GM18499 (cell line): ENCODE data around the gene KMT5B.

Source experiments
- ATAC-seq: cut with Tn5 transposase; IDR thresholded peaks from one replicate; pipeline ENCODE4 v1.9.1; 2021; ENCODE audit warnings: moderate number of reproducible peaks; ENCODE audit not compliant: insufficient read depth, unreplicated experiment

The KMT5B gene

DNA sequence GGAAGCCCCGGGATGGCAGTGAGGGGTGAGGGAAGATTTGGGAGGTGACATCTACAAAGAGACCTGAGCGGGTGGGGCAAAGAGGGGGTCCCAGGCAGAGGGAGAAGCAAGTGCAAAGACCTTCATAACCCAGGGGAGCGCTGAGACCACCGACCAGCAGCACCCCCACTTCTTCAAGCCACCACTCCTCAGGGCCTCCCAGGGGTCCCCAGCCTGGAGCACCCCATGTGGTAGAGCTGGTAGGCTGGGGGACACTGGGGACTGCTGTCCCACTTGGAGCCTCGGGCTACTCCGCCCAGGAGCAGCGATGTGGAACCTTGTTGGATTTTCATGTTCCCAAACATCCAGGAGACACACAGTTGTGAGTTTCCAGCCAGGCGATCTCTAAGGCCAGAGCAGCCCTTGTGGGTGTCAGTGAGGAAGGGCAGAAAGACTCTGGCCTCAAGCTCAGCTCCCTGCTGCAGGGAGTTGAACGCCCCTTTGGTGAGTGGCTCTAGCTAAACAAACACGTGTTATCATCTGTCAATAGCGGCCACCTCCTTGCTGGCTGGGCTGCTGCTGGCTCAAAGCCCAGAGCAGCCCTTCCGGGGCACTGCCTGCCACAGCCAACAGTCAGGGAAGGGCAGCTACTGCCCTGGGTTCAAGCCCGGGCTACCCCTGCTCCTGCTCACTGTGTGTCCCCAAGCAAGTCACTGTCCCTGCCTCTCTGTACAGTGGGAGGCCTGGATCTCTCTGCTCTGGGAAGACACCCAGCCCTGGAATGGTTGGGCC is 66.2 kb downstream of the KMT5B start:
- no peak for ATAC-seq

DNA sequence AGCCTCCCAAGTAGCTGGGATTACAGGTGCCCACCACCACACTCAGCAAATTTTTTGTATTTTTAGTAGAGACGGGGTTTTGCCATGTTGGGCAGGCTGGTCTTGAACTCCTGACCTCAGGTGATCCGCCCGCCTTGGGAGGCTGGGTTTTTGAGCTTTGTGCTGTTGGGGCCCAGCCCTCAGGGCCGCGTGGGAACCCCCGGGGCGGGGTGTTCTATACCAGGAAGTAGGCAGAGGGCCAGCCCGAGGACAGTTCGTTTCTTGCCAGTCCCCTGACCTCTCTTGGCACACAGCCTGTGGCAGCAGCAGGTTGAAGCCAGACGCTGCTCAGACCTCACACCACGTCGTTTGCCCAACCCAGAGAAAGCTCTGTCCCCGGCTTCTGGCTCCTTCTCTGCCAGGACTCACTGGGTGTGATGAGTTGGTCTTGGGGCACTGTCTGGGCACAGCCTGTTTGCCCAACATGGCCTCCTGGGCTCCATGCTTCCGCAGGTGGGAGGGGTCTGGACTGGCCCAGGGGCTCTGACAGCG is 67.0 kb downstream of the KMT5B start:
- ATAC-seq, result no peak

DNA sequence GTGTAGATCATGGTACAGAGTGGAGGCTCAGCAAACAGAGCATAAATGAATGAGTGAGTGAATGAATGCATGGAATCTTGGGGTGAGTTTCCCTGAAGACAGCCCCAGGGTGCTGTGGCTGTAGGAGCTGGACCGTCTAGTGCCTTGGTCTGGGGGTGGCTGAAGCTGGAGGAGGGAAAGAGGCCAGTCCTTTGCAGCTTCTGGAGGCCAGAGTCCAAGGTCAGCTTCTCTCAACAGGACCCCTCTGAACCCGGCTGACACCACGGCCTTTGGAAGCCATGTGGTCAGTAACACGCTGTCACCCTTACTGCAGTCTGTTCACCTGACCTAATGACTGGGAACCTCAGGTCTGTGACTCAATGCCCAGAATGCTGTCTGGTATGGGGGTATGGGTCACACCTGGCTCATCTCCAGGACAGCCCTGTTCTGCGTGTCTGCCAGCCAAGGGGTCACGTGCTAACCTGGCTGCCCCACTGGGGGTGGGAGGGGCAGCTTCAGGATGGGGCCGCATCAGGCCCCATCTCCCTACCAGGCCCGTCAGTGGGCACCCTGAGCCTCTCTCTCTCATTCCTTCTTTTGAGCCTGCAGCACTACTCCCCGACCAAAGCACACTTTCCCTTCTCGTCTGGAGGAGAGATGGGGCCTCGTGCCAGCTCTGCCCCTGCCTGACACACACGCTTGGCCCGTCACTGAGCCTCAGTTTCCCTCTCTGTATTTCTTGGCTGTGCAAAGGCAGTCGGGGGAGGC is 67.8 kb downstream of the KMT5B start:
- ATAC-seq, result no peak

DNA sequence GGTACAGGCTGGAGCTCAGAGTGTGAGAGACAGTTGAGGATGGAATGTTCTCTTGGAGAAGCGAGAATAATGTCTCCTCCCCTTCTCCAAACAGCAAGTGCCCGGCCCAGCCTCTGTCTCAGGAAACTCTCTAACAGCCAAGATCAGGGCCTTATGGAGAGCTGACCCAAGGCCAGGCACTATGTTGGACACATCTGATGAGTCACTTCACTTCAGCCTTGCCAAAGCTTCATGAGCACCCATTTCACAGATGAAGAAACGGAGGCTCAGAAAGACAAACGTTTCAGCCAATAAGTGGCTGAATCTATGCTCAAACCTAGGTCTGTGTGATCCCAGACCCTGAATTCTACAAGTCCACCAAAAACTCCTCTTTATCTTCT is 69.8 kb downstream of the KMT5B start:
- ATAC-seq, result no peak

DNA sequence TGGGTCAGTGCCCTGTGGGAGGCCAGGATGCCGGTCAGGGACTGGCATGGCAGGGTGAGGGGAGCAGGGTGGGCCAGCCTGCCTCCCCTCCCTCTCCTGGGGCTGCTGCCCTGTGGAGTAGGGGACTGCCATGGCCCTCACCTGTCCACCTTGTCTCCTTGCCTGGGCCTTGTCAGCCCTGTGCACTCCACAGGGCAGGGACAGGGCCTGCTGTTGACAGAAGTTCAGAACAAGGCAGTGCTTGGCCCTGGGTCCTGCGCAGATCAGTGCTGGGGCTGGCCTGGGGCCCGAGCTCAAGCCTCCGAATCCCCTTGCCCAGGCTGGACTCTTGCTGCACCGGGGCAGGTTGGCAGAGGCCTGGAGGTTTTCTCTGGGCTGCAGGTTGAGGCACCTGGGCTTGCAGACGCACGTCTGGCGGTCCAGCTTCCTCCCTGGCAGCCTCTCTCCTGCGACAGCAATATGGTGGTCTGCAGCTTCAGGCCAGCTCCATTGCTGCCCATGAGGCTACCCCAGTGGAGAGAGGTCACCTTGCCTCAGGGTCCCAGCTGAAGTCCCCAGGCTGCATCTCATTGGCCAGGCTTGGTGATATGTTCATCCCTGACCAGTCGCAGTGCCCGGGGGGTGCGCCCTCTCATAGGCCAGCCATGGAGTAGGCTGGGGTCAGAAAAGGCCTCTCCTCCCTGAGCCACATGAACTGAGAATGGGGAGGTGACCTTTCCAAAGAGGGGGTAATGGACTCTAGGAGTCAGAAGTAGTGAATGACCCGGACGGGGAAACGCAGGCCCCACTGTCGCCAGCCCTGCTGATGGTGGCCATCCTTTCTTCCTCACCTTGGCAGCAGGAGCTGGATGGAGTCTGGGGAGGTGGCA is 70.4 kb downstream of the KMT5B start:
- no peak for ATAC-seq

DNA sequence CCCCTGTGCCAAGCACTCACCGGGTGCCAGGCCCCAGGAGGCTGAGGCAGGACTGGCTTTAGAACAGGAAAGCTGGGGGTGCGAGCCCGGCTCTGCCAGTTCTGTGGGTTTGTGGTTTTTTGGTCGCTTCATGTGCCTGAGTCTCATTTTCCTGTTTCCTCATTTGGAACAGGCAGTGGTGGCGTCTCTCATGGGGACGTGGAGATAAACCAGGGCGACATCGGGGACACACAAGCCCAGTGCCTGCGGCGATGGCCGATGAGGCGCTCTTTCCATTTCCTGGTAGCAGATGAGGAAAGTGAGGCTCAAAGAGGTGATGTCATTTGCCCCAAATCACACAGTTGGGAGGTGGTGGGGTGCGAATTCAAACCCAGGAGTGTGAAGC is 71.1 kb downstream of the KMT5B start:
- ATAC-seq, result no peak

DNA sequence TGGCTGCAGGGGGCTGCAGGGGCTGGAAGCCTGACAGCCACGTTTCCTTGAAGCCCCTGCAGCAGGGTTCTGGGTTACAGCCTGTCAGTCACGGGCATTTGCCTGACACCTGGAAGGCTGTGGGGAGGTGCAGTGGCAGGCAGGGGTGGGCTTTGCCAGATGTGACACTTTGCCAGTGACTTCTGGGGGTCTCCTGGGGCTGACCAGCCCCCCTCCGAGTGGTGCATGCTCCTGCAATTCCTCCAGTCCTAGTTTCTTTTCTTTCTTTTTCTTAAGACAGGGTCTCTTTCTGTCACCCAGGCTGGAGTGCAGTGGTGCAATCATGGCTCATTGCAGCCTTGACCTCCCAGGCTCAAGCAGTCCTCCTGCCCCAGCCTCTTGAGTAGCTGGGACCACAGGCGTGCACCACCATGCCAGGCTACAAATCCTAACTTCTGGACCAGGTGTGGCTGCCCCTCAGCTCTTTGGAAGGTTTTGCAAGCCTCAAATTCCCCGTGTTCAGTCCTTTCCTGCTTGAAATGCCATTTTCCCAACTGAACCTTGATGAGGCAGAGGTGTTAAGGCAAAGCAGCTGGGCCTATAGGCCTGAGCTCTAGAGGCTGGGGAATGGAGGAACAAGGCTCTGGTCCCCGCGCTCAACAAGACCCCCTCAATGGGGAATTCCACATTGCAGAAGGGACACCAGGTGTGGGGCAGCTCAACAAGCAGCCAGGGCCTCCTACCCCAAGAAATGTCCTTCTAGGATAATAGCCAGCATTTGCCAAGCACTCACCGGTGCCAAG is 71.7 kb downstream of the KMT5B start:
- ATAC-seq, result no peak

DNA sequence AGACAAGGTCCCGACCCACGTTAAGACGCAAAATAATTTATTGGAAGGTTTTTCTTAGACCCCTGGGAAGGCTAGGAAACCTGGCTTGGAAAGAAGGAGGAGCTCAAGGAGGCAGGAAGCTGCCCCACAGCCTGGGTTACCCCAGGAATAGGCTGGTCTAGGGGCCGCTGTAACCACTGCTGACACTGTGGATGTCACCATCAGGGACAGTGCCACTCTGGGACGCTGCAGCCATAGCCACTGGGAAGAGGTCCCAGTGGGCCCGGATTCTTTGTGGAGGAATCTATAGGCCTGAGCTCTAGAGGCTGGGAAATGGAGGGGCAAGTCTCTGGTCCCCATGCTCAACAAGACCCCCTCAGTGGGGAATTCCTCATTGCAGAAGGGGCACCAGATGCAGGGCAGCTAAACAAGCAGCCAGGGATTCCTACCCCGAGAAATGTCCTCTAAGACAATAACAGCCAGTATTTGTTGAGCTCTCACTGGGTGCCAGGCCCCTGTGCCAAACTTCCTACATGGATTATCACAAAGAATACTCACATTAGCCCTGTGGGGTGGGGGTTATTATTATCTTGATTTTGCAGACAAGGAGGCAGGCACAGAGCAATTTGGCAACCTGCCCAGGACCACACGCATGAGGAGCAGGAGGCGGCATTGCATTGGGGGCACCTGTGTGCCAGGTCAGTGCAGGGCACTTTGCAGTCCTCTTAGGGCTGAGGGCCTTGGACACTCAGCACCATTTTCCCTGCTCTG is 72.4 kb downstream of the KMT5B start:
- ATAC-seq, result no peak

DNA sequence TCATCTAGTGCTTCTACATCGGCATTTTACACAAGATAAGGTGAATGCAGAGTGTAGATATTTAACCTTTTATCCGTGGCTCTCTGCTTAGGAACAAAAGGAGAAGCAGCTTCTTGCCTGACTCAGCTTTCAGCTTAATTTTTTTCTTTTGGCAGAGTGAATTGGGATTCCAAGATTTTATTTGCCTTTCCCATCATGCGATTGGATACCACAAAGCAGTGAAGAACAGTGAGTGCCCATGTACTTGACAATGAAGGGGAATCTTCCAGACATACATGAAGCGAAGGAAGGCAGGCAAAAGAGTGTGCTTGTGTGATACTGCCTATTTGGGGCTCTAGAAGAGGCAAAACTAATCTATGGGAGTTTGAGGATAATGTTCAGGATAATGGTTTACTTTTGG is 74.9 kb downstream of the KMT5B start:
- ATAC-seq, result no peak

DNA sequence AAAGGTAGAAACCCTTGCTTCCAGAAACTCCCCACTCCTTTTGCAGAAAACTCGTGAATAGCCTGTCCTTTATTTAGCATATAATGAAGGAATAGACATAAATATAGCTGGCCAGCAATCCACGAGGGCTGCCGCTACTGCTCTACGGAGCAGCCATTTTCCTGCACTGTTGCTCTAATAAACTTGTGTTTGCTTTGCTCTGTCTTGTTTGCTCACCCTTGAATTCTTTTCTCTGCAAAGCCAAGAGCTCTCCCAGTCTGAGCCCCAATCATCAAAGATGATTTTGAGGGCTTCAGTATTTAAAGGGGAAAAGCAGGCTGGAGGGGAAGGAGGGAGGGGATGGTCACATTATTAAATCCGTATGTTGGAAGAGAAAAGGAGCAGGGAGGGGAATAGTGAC is 75.3 kb downstream of the KMT5B start:
- ATAC-seq, result no peak

DNA sequence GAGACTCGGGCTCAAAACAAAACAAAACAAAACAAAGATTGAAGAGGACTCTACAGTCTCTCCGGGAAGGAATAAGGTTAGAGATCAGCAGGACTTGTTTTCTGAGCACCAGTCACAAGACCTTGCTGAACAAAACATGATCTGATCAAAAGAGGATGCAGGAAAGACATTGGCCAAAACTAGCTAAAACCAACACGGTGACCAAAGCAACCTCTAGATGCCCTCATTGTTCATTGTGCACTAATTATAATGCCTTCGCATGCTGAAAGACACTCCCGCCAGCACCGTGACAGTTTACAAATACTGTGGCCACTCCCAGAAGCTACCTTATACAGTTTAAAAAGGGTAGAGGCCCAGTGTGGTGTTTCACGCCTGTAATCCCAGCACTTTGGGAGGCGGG is 76.2 kb downstream of the KMT5B start:
- ATAC-seq, result no peak

DNA sequence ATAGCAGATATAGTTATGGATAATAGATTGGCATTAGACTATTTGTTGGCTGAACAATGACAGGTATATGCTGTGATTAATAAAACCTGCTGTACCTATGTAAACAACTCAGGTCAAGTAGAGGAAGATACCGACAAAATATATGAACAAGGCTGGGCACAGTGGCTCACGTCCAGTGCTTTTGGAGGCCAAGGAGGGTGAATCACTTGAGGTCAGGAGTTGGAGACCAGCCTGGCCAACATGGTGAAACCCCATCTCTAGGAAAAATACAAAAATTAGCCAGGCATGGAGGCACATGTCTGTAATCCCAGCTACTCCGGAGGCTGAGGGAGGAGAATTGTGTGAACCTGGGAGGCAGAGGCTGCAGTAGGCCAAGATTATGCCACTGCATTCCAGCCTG is 77.9 kb downstream of the KMT5B start:
- ATAC-seq, result no peak

DNA sequence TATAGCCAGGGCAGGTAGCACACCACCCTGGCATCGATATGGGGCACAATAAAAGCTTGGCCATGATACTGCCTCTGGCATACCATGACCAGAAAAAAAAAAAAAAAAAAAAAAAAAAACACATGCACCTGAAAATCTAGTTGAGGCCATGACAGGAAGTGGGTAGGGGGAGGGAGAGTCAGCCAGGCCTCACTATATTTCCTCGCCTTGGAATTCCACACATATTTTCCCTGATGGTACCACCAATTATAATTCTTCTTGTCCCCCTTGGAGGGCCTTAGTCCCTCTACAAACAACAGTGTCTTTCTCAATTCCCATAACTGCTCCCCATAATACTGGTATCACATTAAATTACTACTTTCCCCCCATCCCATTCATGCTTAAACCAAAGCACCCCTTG is 79.3 kb downstream of the KMT5B start:
- ATAC-seq, result no peak

DNA sequence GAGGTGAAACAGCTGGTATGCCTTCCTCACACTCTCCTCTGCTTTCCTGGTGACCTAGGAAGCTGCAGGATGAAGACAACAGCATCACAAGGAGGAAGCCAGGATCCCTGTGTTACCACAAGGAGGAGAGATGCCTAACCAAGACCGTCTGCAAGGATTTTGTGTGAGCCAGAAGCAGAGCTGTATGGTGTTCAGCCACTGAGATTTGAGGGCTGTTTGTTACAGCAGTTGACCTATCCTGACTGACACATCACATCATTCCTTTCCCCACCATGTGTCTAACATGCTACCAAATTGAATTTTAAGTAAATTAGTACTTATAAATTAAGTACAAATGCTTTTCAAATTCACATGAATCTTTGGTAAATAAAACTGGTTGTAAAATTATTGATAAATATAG is 83.0 kb downstream of the KMT5B start:
- ATAC-seq, result no peak

DNA sequence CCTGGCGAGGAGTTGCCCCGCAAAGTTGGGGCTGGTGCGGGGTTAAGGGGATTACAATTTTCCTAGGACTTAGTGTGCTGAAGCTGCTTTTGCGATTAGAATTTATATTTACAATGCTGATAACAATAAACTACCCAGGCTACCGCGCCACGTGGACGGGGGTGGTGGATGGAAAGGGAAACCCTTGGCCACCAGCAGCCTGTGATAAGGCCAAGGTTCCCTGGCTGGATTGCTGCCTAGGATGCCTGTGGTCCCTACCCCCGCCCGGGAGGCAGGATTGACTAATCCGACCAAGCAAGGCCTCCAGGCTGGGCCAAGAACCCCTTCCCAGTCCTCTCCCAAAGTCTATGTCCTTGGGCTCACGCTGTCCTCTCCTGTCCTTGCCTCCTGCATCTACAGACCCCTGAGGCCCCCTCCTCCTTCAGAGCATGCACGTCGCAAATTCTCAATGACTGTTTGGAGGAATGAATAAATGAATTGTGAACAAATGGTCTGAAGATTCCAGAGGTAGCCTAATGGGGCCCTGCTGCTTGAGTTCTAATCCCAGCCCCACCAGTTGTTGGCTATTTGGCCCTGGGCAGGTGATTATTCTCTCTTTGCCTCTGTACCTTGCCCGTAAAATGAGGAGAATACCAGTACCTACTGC is 84.3 kb downstream of the KMT5B start:
- ATAC-seq, result no peak

DNA sequence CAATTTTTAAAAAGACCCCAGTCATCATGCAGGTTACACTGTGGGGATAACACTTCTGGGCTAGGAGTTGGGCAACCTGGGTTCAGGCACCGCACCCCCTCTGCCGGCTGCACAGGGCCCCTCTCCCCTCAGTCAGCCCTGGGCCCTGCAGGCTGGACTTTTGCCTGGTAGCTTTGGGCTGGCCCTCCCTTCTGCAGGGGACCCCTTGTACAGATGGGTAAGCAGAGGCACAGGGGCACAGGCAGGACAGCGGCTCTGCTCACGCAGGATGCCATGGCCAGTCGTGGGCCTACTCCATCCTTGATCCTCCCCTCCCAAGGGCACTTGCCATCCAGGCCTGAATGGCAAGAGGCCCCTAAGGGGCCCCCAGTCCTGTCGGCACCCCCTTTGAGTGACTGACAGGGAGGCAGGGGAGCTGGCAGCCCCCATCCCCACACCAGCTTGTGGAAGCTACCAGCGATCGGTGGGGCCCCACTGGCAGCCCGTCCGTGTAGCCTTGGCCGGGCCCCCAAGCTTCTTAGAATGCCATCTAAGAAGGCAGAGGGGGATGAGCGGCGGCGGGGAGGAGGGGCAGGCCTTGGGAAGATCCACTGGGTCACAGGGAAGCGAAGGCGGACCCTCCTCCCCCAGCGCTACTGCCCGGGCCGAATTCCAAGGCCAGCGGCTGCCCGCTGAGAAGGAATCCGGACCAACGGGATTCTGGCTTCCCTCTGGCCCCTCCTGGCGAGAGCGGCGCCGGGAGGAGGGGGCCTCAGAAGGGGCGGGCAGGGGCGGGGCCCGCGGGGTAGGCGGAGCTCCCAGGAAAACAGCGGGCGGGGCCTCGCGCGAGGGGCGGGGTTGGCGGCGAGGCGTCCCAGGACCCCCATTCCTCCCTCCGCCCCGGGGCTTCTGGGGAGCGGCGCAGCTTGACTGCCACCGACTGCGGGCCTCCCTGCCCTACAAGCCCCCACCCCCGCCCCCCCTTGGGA is 85.1 kb downstream of the KMT5B start:
- no peak for ATAC-seq

DNA sequence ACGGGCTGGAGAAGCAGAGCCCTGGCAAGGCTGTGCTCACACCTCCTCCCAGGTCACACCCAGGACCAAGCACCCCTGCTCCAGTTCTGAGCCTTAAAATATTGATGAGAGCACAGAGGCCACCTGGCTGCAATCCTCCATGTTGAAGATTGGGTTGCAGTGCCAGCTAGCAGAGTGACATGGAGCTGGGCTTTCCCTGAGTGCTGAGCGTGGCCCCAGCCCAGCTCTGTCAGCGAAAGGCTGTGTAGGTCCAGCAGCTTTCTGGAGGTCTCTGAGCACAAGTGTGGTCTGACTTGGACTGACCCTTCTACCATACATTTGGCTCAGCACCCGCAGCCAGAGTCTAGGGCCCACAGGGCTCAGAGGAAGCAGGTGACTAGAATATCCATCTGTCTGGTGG is 87.9 kb downstream of the KMT5B start:
- ATAC-seq, result no peak
